ENCODE data around the gene STXBP4.

Gene STXBP4

DNA sequence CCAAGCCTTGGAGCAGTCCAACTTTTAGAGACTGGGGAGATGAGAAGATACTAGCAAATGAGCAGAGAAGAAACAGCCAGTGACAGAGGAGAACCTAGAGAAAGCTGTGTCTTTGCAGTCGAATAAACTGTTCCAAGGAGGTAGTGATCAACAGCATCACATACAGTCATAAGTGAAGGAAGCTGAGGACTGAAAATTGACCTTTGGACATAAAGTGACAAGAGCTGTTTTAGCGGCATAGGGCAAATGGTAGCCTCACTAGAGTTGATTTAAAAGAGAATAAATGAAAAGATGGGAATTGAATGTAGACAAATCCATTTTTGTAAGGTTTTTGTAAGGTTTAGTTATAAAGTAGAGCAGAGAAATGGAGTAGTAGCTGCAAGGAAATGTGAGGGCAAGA lies 165.0 kb downstream of the STXBP4 start:
- TF ChIP-seq, protein P1, sequence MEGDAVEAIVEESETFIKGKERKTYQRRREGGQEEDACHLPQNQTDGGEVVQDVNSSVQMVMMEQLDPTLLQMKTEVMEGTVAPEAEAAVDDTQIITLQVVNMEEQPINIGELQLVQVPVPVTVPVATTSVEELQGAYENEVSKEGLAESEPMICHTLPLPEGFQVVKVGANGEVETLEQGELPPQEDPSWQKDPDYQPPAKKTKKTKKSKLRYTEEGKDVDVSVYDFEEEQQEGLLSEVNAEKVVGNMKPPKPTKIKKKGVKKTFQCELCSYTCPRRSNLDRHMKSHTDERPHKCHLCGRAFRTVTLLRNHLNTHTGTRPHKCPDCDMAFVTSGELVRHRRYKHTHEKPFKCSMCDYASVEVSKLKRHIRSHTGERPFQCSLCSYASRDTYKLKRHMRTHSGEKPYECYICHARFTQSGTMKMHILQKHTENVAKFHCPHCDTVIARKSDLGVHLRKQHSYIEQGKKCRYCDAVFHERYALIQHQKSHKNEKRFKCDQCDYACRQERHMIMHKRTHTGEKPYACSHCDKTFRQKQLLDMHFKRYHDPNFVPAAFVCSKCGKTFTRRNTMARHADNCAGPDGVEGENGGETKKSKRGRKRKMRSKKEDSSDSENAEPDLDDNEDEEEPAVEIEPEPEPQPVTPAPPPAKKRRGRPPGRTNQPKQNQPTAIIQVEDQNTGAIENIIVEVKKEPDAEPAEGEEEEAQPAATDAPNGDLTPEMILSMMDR (IDR thresholded peaks at IDR 0.05), result no peak
- no peak overlapping the region for H3K4me3 Mint-ChIP-seq
- H3K27me3 Mint-ChIP-seq (ENCODE audit: low read depth, poor library complexity), result no peaks in the 10 kb centered on the region
- no peaks in the 10 kb centered on the region for H3K9me3 Mint-ChIP-seq
- H3K36me3 Mint-ChIP-seq (ENCODE audit: low read depth), result no peaks in the 10 kb centered on the region
- H3K4me1 Mint-ChIP-seq, result no peaks in the 10 kb centered on the region
- no peak for DNase-seq
- H3K27ac Mint-ChIP-seq, result no peak overlapping the region

- no peaks in the 10 kb centered on the region for H3K27me3 Mint-ChIP-seq (ENCODE audit: low read depth, poor library complexity)
- no peak for DNase-seq
- H3K36me3 Mint-ChIP-seq (ENCODE audit: low read depth), result no peaks in the 10 kb centered on the region
- no peak overlapping the region for H3K4me3 Mint-ChIP-seq
- H3K9me3 Mint-ChIP-seq, result no peaks in the 10 kb centered on the region
- H3K4me1 Mint-ChIP-seq, result no peaks in the 10 kb centered on the region
- TF ChIP-seq, protein P1 (IDR thresholded peaks at IDR 0.05), result no peak
- no peak overlapping the region for H3K27ac Mint-ChIP-seq
Observed at GRCh38 chr17:55134486-55135157, 166.1 kb downstream of the STXBP4 start.

DNA sequence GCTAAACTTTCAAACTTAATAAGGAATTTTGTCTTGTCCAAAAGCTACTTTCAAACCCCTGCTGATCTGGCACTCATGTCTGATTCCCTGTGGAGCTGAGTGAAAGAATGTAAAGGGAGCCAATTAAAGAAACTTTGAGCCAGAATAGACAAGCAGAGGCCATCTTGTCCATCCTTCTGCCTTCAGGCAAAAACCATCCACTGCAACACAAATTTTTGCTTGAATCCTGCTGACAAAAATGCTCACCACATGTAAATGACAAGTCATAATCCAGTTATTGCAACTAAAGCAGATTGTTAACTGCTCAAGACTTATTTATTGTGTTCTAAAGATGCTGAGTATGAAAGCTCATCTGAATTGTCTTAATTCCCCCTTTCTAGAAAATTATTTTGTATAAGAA lies 172.2 kb downstream of the STXBP4 start:
- no peak overlapping the region for H3K27ac Mint-ChIP-seq

DNA sequence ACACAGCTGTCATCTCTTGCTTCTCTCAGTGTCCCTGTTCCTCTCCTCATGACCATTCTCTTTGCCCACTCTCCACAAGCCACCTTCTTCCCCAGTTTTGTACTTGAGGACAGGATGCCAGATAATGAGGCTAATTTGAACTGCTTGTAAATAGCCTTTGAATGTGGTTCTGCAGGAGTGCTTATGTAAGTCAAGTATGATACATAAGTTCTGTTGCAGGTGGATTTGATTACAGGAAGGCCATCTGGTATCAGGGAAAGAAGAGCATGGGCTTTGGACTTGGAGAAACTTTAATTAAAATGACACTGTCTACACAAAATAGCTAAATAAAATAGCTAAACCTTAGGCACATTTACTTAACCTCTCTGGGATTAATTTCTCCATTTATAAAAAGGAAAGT lies 176.0 kb downstream of the STXBP4 start:
- Mint-ChIP-seq H3K4me1 (no peaks in the 10 kb centered on the region), H3K4me3 (no peak overlapping the region), H3K9me3 (no peaks in the 10 kb centered on the region), H3K36me3 (ENCODE audit: low read depth) (no peaks in the 10 kb centered on the region), H3K27me3 (ENCODE audit: low read depth, poor library complexity) (no peaks in the 10 kb centered on the region), H3K27ac (no peak overlapping the region)
- TF ChIP-seq, protein P1 (IDR thresholded peaks at IDR 0.05), result no peak
- no peak for DNase-seq

More for the DNA sequence above, 172.2 kb downstream of the STXBP4 start:
- no peak overlapping the region for H3K4me3 Mint-ChIP-seq
- H3K9me3 Mint-ChIP-seq, result no peaks in the 10 kb centered on the region
- no peaks in the 10 kb centered on the region for H3K4me1 Mint-ChIP-seq
- no peaks in the 10 kb centered on the region for H3K27me3 Mint-ChIP-seq (ENCODE audit: low read depth, poor library complexity)
- no peaks in the 10 kb centered on the region for H3K36me3 Mint-ChIP-seq (ENCODE audit: low read depth)
- DNase-seq, result no peak
- TF ChIP-seq, protein P1 (IDR thresholded peaks at IDR 0.05), result no peak

GRCh38 chr17:55149485-55149884 lies 180.9 kb downstream of the STXBP4 start:
- no peaks in the 10 kb centered on the region for H3K36me3 Mint-ChIP-seq (ENCODE audit: low read depth)
- no peaks in the 10 kb centered on the region for H3K9me3 Mint-ChIP-seq
- H3K4me3 Mint-ChIP-seq, result no peak overlapping the region
- no peak overlapping the region for H3K27ac Mint-ChIP-seq
- TF ChIP-seq, protein P1 (IDR thresholded peaks at IDR 0.05), result no peak
- peaks cover 2% of the 10 kb centered on the region for H3K27me3 Mint-ChIP-seq (ENCODE audit: low read depth, poor library complexity)
- DNase-seq, result no peak
- H3K4me1 Mint-ChIP-seq, result no peaks in the 10 kb centered on the region

GRCh38 chr17:55152236-55152635 lies 183.7 kb downstream of the STXBP4 start:
- Mint-ChIP-seq H3K9me3 (no peaks in the 10 kb centered on the region), H3K27me3 (ENCODE audit: low read depth, poor library complexity) (peaks cover 2% of the 10 kb centered on the region), H3K4me1 (peaks cover 2% of the 10 kb centered on the region), H3K36me3 (ENCODE audit: low read depth) (no peaks in the 10 kb centered on the region), H3K27ac (peak overlapping the region; percentile 19), H3K4me3 (no peak overlapping the region)
- no peak for DNase-seq
- TF ChIP-seq, protein P1 (IDR thresholded peaks at IDR 0.05), result no peak
